Measurements from ENCODE around the gene TMEM120B.

GRCh38 chr12:121766290-121767039 is 53.9 kb downstream of the TMEM120B start:
- TF ChIP-seq, protein P1, sequence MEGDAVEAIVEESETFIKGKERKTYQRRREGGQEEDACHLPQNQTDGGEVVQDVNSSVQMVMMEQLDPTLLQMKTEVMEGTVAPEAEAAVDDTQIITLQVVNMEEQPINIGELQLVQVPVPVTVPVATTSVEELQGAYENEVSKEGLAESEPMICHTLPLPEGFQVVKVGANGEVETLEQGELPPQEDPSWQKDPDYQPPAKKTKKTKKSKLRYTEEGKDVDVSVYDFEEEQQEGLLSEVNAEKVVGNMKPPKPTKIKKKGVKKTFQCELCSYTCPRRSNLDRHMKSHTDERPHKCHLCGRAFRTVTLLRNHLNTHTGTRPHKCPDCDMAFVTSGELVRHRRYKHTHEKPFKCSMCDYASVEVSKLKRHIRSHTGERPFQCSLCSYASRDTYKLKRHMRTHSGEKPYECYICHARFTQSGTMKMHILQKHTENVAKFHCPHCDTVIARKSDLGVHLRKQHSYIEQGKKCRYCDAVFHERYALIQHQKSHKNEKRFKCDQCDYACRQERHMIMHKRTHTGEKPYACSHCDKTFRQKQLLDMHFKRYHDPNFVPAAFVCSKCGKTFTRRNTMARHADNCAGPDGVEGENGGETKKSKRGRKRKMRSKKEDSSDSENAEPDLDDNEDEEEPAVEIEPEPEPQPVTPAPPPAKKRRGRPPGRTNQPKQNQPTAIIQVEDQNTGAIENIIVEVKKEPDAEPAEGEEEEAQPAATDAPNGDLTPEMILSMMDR (IDR thresholded peaks at IDR 0.05; ENCODE audit: poor library complexity, severe bottlenecking): no peak
- TF ChIP-seq MXI1 (conservative IDR thresholded peaks at IDR 0.05; ENCODE audit: poor library complexity, severe bottlenecking): no peak
- no peak for TF ChIP-seq EZH2 (IDR thresholded peaks at IDR 0.05; ENCODE audit: borderline replicate concordance, insufficient read depth, low read length, poor library complexity, severe bottlenecking)
- TF ChIP-seq EP300 (conservative IDR thresholded peaks at IDR 0.05; ENCODE audit: poor library complexity, severe bottlenecking): no peak
